Neural cell (in vitro differentiated cells): Measurements from ENCODE around the gene DCX. TPM values are rescaled to one million over a fixed set of nuclear protein-coding genes. Genes with fewer than 3 reads are reported as not detected.

Experiments used
- H2AFZ ChIP-seq: fragments of 200-600, 300-800 bp; sonication (generic), shearing (Covaris generic); 2 replicates; pipeline ENCODE4 v1.6.0; 2014; ENCODE audit warnings: low read depth, mild to moderate bottlenecking, antibody characterized with exemption, low read length, moderate library complexity
- H3F3A ChIP-seq: fragments of 200-600 bp; shearing (Covaris generic); 2 replicates; pipeline ENCODE4 v1.6.1; 2016; ENCODE audit warnings: mild to moderate bottlenecking, moderate library complexity, mixed read lengths, antibody characterized with exemption, low read length; ENCODE audit not compliant: insufficient read depth, poor library complexity, severe bottlenecking
- H3K27ac ChIP-seq: fragments of 200-600, 300-800 bp; sonication (generic), shearing (Covaris generic); 2 replicates; pipeline ENCODE4 v1.5.1; 2014; ENCODE audit warnings: mild to moderate bottlenecking, low read length, moderate library complexity
- H3K27me3 ChIP-seq: fragments of 300-800, 200-600 bp; sonication (generic), shearing (Covaris generic); 2 replicates; pipeline ENCODE4 v1.6.0; 2014; ENCODE audit warnings: mild to moderate bottlenecking, low read depth, low read length, moderate library complexity; ENCODE audit not compliant: insufficient read depth
- H3K36me3 ChIP-seq: fragments of 300-800, 200-600 bp; sonication (generic), shearing (Covaris generic); 2 replicates; pipeline ENCODE4 v1.5.1; 2014; ENCODE audit warnings: mild to moderate bottlenecking, antibody characterized with exemption, low read length, moderate library complexity; ENCODE audit not compliant: insufficient read depth
- H3K4me2 ChIP-seq: fragments of 300-800, 200-600 bp; sonication (generic), shearing (Covaris generic); 2 replicates; pipeline ENCODE4 v1.6.0; 2014; ENCODE audit warnings: mild to moderate bottlenecking, low read length
- H3K4me3 ChIP-seq: fragments of 300-800, 200-600 bp; sonication (generic), shearing (Covaris generic); 2 replicates; pipeline ENCODE4 v1.5.1; 2014; ENCODE audit warnings: mild to moderate bottlenecking, low read length, moderate library complexity
- H3K79me2 ChIP-seq: fragments of 200-600 bp; shearing (Covaris generic); replicated peaks from 2 replicates; pipeline ENCODE4 v1.6.0; 2014; ENCODE audit warnings: mild to moderate bottlenecking, low read length, moderate library complexity; ENCODE audit not compliant: insufficient read depth
- H3K9ac ChIP-seq: fragments of 300-800, 200-600 bp; sonication (generic), shearing (Covaris generic); 2 replicates; pipeline ENCODE4 v1.6.1; 2016; ENCODE audit warnings: mild to moderate bottlenecking, low read length, mixed read lengths
- H3K9me2 ChIP-seq: fragments of 200-600 bp; shearing (Covaris generic); 2 replicates; pipeline ENCODE4 v1.6.1; 2016; ENCODE audit warnings: mild to moderate bottlenecking, low read length, mixed read lengths; ENCODE audit not compliant: insufficient read depth
- H3K9me3 ChIP-seq: fragments of 200-600, 300-800 bp; sonication (generic), shearing (Covaris generic); 2 replicates; pipeline ENCODE4 v1.6.1; 2016; ENCODE audit warnings: mild to moderate bottlenecking, mixed run types, low read length, moderate library complexity, mixed read lengths
- H4K20me1 ChIP-seq: fragments of 200-600 bp; shearing (Covaris generic); 2 replicates; pipeline ENCODE4 v1.6.1; 2016; ENCODE audit warnings: mild to moderate bottlenecking, mixed run types; ENCODE audit not compliant: insufficient read depth
- CTCF ChIP-seq: fragments of 450-650 bp; IDR thresholded peaks from 2 replicates; pipeline ENCODE4 v1.5.1; 2014; ENCODE audit warnings: antibody characterized with exemption, mild to moderate bottlenecking, moderate library complexity; ENCODE audit not compliant: poor library complexity, severe bottlenecking
- EP300 ChIP-seq: fragments of 450-650 bp; conservative IDR thresholded peaks from 2 replicates; pipeline ENCODE4 v1.6.1; 2014; ENCODE audit warnings: antibody characterized with exemption, mild to moderate bottlenecking, moderate library complexity; ENCODE audit not compliant: poor library complexity, severe bottlenecking
- EZH2 ChIP-seq: fragments of 200-600, 300-800 bp; shearing (Covaris generic), sonication (generic); IDR thresholded peaks from 2 replicates; pipeline ENCODE4 v1.6.1; 2014; ENCODE audit warnings: antibody characterized with exemption, low read length, borderline replicate concordance, mild to moderate bottlenecking; ENCODE audit not compliant: insufficient read depth, poor library complexity, severe bottlenecking
- MXI1 ChIP-seq: fragments of 450-650 bp; conservative IDR thresholded peaks from 2 replicates; pipeline ENCODE4 v1.6.1; 2014; ENCODE audit warnings: antibody characterized with exemption, mild to moderate bottlenecking; ENCODE audit not compliant: poor library complexity, severe bottlenecking
- POLR2AphosphoS5 ChIP-seq: IDR thresholded peaks from 2 replicates; pipeline ENCODE4 v1.6.1; 2012
- RAD21 ChIP-seq: fragments of 450-650 bp; conservative IDR thresholded peaks from 2 replicates; pipeline ENCODE4 v1.6.1; 2014; ENCODE audit warnings: antibody characterized with exemption, mild to moderate bottlenecking, moderate library complexity
- REST ChIP-seq: IDR thresholded peaks from 2 replicates; pipeline ENCODE4 v1.6.1; 2012; ENCODE audit warnings: borderline replicate concordance
- SMC3 ChIP-seq: fragments of 450-650 bp; conservative IDR thresholded peaks from 2 replicates; pipeline ENCODE4 v1.6.1; 2014; ENCODE audit warnings: antibody characterized with exemption, mild to moderate bottlenecking, moderate library complexity; ENCODE audit not compliant: poor library complexity
- TAF1 ChIP-seq: IDR thresholded peaks from 2 replicates; pipeline ENCODE4 v1.6.1; 2012; ENCODE audit warnings: low read depth
- polyA plus RNA-seq: library from polyadenylated mRNA; depleted of rRNA; stranded (reverse); fragments of >200 nt; gene quantifications from 2 replicates; pipeline ENCODE4 v1.2.3, GENCODE V29; 2014

Gene DCX
- polyA plus RNA-seq, 1 donor from 2014 or later: 180 TPM

- peak; percentile 10 for TF ChIP-seq TAF1
- TF ChIP-seq SMC3: no peak
- TF ChIP-seq REST: no peak
- no peak for TF ChIP-seq POLR2AphosphoS5
- no peak for TF ChIP-seq CTCF
- Histone ChIP-seq H3K27me3 (no peaks in the 10 kb centered on the region), H2AFZ (no peak overlapping the region), H3K27ac (peak overlapping the region; percentile 91), H3K4me2 (peak overlapping the region; percentile 55), H3K9me2 (no peaks in the 10 kb centered on the region), H3F3A (no peaks in the 10 kb centered on the region), H3K36me3 (peaks cover 4% of the 10 kb centered on the region), H4K20me1 (no peaks in the 10 kb centered on the region), H3K9me3 (no peaks in the 10 kb centered on the region), H3K9ac (peak overlapping the region; percentile 67), H3K79me2 (peaks cover 81% of the 10 kb centered on the region), H3K4me3 (peak overlapping the region; percentile 55)
Observed at GRCh38 chrX:111376486-111376885, 35.5 kb downstream of the DCX start.

- Histone ChIP-seq H3K79me2 (peaks cover 81% of the 10 kb centered on the region), H3K4me3 (peak overlapping the region; percentile 55), H2AFZ (no peak overlapping the region), H3F3A (no peaks in the 10 kb centered on the region), H3K27me3 (no peaks in the 10 kb centered on the region), H3K4me2 (no peak overlapping the region), H3K36me3 (peaks cover 4% of the 10 kb centered on the region), H3K27ac (peak overlapping the region; percentile 91), H3K9me3 (no peaks in the 10 kb centered on the region), H3K9me2 (no peaks in the 10 kb centered on the region), H3K9ac (peak overlapping the region; percentile 67), H4K20me1 (no peaks in the 10 kb centered on the region)
- TF ChIP-seq EZH2: no peak
- no peak for TF ChIP-seq MXI1
- TF ChIP-seq CTCF: no peak
- no peak for TF ChIP-seq EP300
- no peak for TF ChIP-seq RAD21
- TF ChIP-seq REST: no peak
- TF ChIP-seq SMC3: no peak
- no peak for TF ChIP-seq TAF1
- TF ChIP-seq POLR2AphosphoS5: no peak
Observed at GRCh38 chrX:111375747-111376146, 36.2 kb downstream of the DCX start.
